GM08714 (cell line): Measurements from ENCODE around the gene WNK2.
"Not testable (repeated sequence)": the region's sequence is repeated elsewhere in the genome, so short reads cannot be mapped to it uniquely, and the experiment has no call there.

Experiments
- H3K4me3 ChIP-seq: fragments of 200-500 bp; sonication (Bioruptor generic); 2 replicates; pipeline ENCODE4 v1.5.1; 2014; ENCODE audit warnings: mild to moderate bottlenecking, low read length, inconsistent platforms
- ZNF274 ChIP-seq: IDR thresholded peaks from 2 replicates; pipeline ENCODE4 v1.6.1; 2012; ENCODE audit warnings: mild to moderate bottlenecking, low read depth, low read length

Gene WNK2

DNA sequence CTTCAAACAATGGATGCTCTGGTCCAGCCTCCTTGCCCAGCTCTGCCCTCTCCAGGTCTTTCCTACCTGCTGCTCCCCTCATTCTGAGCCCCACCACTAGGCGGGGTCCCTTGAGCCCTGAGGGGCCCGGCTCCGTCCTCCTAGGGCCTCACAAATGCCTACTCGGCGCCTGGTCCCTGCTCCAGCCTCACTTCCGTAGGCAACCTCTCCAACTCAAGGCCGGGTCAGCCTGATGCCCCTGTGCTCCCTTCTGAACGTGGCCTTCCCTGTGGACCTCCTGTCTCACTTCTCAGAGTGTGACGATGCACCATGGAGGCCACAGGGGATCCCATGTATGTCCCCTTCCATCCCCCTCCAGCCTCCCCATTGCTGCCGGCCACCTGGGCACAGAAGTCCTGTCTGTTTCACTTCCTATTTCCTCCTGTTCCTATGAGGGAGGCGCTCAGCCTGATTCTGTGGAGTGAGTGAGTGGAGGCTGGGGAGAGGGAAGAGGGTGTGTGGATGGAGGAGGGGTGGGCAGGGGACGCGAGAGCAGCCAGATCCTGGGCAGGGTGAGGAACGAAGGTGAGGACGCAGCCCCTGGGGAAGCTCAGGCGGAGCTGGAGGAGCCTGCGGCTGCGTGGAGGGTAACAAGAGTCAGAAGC is 140.4 kb downstream of the WNK2 start:
- no peak overlapping the region for H3K4me3 ChIP-seq
- no peak for TF ChIP-seq ZNF274

DNA sequence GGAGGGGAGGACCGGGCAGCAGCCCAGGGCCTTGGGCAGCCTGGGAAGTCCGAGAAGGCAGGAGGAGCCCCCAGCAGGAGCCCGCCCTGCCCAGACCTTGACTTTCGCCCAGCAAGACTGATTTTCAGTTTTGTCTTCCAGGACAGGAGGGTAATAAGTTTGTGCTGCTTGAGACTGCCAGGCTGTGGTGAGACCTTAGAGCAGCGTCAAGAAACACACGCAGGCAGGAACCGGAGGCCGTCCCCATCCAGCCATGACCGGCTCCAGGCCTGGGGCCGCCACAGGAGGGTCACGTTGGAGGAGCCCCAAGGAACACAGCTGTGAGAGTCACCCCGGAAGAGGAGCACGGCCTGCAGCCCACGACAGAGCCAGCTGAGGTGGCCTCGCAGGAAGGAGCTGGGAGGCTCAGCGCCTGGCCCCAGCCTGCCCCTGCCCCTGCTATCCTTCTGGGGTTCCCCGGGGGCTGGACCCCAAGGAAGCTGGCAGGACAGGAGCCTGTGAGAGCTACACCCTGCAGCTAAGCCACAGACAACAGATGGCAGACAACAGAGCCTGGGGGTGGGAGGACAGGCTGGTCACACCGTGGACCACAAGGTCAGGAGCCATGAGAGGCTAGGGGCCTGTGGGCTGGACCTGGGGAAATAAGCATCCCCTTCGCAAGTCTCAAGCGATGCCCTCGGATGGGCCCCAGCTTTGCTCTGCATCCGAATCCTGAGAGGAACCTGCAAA is 141.5 kb downstream of the WNK2 start:
- no peak overlapping the region for H3K4me3 ChIP-seq
- TF ChIP-seq ZNF274, result no peak

DNA sequence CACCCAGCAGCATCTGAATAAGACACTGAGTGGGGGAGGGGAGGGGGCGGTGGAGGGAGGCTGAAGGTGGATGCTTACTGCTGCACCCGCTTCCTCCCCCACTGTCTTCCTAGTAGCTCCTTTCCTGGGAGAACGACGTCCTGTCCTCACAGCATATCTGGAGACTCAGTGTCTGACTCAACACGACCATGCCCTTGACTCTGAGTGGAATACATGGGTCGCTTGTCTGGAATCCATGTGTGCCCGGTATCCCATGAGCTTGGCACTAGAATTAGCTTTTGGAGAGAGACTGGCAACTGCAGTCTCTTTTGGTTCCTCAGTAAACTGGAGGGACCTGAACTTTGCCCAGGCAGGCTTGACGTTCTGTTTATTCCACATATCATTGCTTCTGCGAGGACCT is 142.1 kb downstream of the WNK2 start:
- no peak for TF ChIP-seq ZNF274
- no peak overlapping the region for H3K4me3 ChIP-seq

DNA sequence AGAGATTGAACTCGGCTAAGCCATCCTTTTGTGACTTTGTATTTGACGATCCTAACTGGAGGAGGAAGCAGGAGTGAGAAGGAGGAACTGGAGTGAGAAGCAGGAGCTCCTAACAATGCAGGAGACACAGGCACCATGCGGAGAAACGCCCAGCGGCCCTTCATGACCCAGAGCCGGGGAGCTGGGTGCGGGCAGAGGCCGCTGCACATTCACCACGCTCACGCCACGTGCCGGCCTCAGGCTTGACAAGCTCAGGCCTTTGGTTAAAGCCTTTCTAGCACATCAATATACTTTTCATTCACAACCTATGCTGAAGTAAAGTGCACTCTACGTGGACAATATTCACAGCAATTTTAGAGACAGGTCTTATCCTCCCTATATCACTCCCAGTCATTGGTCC is 142.7 kb downstream of the WNK2 start:
- no peak for TF ChIP-seq ZNF274

DNA sequence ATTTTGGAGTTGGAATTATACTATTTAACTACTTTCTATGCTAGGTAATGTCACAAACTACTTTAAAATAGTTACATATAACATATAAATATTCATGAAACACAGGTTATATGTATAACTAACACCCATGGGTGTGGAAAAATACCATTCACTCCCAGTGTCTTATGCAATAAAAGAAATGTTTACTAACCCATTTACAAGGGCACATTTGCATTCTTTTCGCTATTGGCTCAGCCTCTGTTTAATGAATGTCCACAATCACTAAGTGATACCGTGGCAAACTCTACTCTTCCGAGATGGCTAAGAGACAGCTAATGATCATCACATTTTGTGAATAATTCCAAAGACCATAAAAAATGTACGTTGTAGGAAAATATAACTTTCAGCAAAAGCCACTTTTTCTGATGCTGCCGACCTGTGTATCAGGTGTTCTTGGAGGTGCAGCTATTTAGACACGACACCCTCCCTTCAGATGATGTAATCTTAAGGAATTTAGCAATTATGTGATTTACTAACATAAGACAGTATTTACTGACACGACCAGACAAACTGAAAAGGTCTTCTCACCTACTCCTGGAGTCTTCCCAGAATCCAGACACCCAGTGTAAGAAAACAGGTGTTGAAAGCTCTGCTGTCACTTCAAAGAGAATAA is 145.8 kb downstream of the WNK2 start:
- TF ChIP-seq ZNF274, result no peak
- H3K4me3 ChIP-seq, result no peak overlapping the region

More for the DNA sequence above, 142.7 kb downstream of the WNK2 start:
- no peak overlapping the region for H3K4me3 ChIP-seq

DNA sequence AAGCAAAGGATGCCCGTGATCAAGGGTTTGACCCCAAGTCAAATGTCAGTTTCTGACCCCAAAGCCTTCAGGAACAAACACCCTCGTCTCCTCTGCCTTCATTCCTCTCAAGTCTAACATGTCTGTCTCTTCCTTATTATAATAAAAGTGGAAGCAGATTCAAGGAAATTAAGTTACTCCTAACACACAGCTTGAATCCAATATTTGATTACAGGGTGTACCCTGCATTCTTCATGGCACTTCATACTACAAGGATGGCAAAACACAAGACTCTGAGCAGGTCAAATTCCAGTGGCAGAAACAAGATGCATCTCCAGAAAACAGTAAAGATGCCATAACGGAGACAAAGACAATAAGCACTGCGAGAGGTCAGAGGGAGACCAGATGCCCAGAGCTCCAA is 148.4 kb downstream of the WNK2 start:
- no peak for TF ChIP-seq ZNF274
- H3K4me3 ChIP-seq, result no peak overlapping the region

DNA sequence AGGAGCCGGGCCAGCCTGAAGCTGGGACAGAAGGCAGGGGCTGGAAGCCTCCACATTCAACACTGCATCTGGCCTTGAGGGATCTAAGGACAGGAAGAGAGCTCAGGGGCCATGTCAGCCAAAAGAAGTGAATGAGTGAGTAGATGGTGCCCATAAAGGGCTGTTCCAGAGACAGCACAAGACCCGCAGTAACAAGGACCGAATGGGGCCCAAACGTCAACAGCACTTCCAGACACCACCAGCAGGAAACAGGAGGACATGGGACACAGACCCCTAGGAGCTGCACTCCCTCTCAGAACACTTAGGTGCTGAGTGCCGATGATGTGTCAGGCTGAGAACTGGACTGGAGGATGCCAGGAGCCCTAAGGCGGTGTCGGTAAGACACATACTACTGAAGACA is 152.8 kb downstream of the WNK2 start:
- H3K4me3 ChIP-seq, result no peak overlapping the region
- TF ChIP-seq ZNF274, result no peak

DNA sequence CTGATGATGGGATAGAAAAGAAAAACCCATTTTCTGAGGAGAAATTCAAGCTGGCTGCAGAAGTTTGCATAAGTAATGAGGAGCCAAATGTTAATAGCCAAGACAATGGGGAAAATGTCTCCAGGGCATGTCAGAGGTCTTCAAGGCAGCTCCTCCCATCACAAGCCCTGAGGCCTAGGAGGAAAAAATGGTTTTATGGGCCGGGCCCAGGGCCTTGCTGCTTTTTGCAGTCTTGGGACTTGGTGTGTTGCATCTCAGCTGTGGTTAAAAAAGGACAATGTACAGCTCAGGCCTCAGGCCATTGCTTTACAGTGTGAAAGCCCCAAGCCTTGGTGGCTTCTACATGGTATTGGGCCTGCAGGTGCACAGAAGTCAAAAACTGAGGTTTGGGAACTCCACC is 154.3 kb downstream of the WNK2 start:
- not testable (repeated sequence) for H3K4me3 ChIP-seq

DNA sequence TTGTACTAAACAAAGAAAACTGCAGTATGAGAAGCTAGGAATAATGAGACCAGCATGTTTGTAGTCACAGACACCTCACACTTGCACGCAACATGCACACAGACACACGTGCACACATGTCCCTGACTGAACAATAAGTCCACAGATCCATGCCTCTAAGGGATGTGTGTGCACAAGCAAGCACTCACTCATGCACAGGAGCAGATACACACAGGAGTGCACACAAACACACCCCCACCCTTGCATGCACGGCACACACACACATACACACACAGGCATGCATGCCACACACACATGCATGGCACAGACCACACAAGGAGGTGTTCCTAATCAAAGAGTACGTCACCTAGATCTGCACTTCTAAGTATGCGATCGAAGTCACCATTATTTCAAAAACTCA is 156.2 kb downstream of the WNK2 start:
- H3K4me3 ChIP-seq, result no peak overlapping the region
- TF ChIP-seq ZNF274, result no peak

DNA sequence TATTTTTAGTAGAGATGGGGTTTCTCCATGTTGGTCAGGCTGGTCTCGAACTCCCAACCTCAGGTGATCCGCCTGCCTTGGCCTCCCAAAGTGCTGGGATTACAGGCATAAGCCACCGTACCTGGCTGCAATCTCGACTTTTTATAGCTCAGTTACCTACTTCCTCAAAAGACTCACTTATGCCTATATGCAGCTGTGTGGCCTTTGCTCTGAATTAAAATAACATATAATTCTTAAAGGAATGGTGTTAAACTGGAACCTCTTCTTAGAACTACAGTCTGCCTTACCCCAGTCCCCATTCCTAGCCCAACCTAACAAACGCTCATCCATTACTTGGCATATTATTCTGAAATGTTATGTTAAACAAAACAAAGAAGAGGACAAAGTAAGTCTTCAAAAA is 157.9 kb downstream of the WNK2 start:
- not testable (repeated sequence) for H3K4me3 ChIP-seq

DNA sequence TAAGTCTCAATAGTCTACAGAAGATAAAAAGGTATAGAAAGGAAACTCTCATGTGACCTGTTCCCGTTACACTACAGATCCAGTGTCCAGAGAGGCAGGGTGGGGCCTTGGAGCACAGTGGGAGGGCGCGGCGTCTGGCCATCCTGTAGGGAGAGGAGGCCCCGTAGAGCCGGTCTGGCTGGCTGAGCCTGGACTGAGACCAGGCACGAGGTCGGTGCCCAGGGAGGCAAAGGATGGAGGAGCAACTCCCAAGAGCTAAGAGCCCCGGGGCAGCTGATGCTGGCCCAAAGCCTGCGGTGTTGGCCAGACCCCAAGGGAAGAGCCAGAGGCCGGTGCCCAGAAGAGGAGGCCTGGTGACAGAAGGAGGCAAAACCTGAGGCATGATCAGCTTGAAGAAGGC is 158.5 kb downstream of the WNK2 start:
- H3K4me3 ChIP-seq, result not testable (repeated sequence)

DNA sequence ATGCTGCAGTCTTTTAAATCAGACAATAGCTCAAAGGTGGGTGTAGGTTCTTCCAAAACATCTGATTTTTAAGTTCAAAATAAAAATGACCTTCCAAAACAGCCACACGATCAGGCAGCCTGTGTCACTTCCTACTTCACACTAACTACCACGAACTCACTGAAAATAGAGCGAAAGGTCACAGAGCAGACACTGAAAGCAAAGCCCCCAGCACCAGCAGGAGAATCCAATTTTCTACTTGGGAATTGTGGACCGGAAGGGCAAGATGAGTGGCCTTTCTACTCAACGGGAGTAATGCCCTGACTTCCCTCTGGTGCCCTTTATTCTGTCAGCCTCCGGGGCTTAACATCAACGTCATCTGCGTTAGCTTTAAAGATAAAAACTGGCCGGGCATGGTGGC is 159.7 kb downstream of the WNK2 start:
- no peak for TF ChIP-seq ZNF274

DNA sequence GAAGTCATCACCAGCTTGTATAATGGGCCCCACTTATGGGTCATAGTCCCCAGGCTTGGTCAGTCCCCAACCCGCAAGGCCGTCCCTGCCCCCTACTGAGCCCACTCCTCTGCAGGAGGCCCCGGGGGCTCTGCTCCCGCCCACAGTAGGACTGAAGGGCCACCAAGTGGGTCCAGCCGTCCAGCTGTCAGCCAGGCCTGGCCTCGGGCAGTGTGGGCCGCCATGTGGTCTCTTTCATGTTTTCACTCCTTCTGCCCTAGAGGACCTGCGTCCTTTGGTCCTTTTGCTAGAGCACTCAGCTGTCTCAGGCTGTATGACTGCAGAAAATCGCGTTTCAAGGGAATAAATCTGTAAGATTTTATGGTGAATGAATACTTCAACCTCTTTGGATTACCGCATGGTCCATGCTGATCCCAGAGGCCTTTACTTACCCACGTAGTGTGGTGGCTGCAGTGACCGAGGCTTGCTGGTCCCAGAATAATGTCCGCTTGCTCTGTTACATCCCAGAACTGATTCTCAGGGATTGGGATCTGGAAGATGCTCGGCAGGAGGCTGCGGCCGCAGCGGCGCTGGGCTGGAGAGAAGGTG is 161.8 kb downstream of the WNK2 start:
- no peak overlapping the region for H3K4me3 ChIP-seq
- no peak for TF ChIP-seq ZNF274

More for the DNA sequence above, 159.7 kb downstream of the WNK2 start:
- no peak overlapping the region for H3K4me3 ChIP-seq

DNA sequence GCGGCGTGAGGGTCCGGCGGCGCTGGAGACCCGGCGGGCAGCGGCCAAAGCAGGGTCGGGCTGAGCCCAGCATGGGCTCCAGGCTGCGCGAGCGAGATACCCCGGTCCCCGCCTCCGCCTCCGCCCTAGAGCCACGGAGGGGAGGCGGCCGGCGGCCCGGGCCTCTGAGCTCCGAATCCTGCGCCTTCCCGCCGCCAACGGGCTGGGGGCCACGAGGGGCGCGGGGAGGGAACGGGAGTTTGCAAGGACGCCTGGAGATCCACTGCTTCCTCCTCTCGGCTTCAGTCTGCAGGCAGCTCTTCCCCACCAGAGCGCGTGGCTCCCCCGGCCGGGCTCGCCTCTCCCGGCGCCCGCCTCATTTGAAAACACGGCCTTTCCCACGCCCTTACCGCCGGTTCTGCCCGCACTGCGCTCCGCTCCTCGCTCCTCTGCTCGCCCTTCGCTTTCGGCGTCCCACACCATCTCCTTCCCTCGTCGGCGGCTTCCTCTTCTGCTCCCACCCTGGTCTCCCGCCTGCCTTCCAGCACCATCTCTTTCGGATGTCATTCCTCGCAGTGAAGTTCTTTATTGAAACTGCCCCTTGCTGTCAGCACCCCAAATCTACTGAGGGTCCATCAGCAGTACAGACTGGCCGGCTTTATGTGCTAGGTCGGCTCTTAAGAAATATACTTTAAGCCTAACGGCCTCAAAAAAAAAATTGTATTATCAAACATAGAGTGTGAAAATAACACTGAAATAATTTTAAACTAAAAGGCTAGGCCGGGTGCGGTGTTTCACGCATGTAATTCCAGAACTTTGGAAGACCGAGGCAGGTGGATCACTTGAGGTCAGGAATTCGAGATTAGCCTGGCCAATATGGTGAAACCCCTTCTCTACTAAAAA is 162.5 kb downstream of the WNK2 start:
- no peak for TF ChIP-seq ZNF274
- H3K4me3 ChIP-seq, result no peak overlapping the region

DNA sequence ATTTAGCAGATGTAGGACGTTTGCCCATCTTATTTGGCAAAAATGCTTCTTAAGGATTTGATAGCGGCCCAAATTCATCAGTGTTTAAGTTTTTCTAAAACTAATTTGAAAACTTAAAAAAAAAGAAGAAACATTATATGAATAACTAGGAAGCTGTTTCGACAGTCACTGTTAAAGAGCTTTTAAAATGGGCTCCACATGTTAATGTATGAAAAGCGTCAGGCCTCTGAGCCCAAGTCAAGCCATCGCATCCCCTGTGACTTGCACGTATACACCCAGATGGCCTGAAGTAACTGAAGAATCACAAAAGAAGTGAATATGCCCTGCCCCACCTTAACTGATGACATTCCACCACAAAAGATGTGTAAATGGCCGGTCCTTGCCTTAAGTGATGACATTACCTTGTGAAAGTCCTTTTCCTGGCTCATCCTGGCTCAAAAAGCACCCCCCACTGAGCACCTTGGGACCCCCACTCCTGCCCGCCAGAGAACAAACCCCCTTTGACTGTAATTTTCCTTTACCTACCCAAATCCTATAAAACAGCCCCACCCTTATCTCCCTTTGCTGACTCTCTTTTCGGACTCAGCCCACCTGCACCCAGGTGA is 163.5 kb downstream of the WNK2 start:
- not testable (repeated sequence) for H3K4me3 ChIP-seq

DNA sequence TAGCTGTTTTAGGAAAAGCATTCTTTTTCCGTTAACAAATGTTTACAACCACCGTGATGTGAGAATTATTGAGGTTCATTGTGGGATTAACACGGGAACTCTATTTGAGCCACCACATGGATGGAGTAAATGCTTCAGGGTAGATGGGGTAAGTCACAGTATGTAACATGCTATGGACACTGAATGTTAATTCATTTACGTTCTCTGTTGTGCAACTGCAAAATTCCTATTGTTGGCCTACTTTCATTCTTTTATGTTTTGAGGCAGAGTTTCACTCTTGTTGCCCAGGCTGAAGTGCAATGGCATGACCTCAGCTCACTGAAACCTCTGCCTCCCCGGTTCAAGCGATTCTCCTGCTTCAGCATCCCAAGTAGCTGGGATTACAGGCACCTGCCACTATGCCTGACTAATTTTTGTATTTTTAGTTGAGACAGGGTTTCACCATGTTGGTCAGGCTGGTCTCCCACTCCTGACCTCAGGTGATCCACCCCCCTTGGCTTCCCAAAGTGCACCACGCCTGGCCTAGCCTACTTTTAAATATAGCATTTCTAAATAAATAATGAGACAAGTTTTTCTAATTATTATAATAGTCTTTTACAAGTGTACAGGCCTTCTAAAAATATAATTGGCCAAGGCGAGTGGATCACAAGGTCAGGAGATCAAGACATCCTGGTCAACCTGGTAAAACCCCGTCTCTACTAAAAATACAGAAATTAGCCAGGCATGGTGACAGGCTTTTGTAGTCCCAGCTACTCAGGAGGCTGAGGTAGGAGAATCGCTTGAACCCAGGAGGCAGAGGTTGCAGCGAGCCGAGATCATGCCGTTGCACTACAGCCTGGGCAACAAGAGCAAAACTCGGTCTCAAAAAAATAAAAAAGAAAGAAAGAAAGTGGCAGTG is 169.7 kb downstream of the WNK2 start:
- not testable (repeated sequence) for H3K4me3 ChIP-seq
